ENCODE data around the gene RPL5.
"Not testable (repeated sequence)": the region's sequence is repeated elsewhere in the genome, so short reads cannot be mapped to it uniquely, and the experiment has no call there.

The RPL5 gene

DNA sequence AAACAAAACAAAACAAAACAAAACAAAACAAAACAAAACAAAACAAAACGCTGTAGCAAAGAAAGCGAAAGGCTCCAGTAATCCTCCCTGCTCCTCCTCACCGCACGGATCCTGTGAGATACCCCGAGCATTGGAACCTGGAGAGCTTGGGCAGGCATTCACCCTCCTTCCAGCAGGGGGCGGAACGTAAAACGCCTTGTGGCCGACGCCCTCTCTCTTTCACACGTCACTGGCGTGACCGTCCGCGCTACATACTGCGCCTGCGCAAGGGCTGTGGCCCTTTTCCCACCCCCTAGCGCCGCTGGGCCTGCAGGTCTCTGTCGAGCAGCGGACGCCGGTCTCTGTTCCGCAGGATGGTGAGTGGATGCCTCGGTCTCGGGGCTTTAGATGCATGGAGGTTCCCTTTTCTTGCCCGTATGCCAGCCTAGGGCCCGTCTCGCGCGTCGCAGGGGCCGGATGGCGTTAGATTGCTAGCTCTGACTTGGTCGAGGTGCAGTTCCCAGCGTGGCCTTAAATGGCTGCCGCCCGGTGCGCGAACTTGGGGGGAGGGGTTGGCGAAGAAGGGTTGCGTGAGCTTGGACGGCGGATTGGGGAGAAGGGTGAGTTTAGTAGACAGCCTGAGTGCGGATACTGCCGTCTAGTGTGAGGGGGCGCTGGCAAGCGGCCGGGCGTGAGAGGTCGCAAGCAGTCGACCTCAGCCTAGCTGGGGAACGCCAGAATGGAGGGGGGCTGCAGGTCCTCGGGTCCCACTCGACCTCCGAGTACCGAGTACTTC, at the start of gene RPL5:
Gene RPL5 (plus strand): TSS at position 279 of the 775 bp plus-strand sequence. CDS start 75 bp downstream, at position 354.
- DNase-seq = peak; percentile 94

- DNase-seq = not testable (repeated sequence)
Measured at GRCh38 chr1:92783550-92783949, 48.3 kb upstream of the RPL5 start.

- no peak for DNase-seq
Measured at GRCh38 chr1:92784021-92784638, 47.7 kb upstream of the RPL5 start.

DNA sequence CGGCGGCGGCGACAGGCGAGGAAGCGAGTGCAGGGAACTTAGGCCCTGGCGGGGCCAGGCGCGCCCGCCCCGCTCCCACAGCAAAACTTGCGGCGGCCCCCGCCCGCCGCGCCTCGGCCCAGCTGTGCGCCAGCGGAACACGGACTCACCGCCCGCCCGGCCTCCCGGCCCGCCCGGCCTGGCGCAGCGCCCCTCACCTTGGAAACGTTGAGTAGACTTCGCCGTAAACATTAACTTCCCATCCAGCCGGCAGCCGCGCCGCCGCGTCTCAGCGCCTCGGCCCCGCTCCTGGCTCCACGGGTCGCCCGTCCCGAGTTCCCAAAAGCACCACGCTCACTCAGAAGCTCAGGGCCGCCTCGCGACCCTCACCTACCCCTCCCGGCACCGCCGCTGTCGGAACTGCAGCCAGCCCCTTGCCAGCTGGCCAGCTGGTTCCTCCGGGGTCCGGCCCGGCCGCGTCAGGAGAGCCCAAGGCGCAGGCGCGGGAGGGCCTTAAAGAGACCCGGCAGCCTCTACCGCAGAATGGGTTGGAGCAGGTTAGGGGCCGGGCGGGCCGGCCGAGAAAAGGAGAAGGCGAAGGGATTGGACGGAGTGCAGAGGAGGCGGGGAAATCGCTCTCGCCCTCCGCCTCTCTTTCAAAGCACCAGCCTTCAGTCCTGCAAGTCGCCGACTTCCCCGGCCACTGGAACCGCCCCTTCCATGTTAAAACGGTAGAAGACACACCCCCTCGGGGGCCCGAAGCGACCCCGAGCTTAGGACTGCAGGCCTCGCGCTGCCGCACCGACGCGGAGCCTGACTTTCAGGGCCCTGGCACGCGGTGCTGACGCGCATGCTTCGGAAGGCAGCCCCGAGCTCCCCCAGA, 47.0 kb upstream of the RPL5 start, which contains the start of gene EVI5:
Gene EVI5 (minus strand): TSS at position 470 of the 862 bp plus-strand sequence. CDS start 48,562 bp downstream, outside the sequence.
- peak; percentile 90 for DNase-seq

DNA sequence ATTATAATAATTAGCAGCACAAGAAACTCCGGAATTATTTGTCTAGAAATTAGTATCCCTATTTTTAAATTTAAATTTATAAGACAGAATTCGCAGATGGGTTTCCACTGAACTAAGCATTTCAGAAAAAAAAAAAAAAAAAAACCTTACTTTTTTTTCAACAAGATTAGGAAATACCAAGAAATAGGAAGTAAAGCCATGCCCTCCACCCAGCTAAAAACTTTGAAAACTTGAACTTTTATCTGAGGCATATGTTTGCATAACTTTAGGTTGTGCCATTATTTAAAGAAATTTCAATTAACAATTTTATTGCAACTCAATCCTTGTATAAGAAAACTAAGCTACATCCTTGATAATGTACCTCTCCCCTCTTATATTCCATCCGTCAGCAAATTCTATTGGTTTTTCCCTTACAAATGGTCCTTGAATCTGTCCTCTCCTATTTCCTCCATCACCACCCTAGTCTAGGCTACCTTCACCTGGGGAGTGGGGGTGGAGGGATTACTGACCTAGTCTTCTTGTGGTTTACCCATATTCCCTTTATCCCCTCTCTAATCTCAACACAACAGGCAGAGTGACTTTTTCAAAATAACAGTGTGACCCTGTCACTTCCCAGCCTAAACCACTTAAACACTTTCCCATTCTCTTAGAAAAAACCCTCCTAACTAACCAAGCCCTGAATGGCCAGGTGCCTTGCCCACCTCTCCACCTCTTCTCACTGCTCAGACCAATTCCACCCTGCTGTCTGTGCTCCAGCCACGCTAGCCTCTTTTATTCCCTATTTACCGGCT, 45.5 kb upstream of the RPL5 start:
- no peak for DNase-seq

- no peak for DNase-seq
Measured at GRCh38 chr1:92790081-92790480, 41.8 kb upstream of the RPL5 start.

DNA sequence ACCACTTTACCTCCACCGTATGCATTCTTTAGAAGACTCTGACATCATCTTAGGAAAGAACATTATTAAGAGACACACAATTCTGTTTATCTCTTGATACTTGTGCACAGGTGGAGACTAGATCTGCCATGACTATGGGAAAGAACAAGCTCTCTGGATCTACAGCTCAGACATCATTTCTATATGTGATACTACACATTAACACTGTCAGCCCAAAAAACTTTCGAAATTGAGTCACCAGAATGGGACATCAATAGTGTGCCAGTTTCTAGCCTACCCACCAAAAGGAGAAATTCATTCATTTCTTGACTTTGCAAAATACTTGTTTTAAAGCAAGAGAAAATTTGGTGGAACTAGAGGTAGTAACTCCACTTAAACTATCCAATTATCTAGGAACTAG, 41.0 kb upstream of the RPL5 start:
- DNase-seq = no peak

DNA sequence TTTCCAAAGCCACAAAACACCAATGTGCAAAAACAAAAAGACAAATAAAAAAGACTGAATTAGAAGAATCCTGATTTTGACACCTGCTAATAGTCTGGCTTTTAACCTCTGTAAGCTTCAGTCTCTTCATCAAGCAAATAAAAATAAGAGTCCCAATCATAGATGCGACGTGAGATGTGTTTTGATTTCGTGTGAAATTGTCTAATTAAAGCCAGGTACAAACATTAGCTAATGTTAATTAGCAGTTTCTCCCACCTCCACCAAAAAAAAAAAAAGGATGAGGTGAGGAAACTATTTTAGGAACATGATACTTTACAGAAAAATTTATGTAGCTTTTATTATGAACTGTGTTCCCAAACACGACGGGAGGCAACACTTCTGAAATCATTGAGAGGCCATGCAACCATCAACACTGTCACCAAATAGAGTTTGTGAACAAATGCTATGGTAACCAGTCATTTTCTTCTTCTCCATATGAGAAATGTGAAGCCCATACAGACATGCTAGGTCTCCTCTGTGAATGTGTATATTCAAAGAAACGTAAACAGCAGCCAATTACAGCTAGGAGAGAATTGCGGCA, 40.3 kb upstream of the RPL5 start:
- no peak for DNase-seq

DNA sequence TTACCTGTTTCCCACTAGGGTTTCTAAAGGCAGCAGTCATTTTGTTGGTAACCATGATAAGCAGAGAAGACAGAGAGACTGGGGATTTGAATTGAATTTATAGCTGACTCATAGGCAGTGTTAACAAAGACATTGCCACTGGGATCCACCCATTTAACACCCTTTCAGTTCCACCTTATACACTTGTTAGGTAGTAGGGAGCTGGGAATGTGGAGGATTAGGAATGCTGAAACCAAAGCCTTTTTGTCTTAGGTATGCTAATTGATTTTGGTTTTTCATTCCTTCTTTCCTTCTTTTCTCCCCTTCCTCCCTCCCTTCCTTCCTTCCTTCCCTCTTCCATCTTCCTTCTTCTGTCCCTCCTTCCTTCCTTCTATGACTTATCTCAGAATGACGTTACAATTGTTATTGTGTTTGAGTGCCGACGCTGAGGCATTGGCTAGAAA, 39.5 kb upstream of the RPL5 start:
- DNase-seq = peak; percentile 50

- no peak for DNase-seq
Measured at GRCh38 chr1:92795166-92795565, 36.7 kb upstream of the RPL5 start.

- no peak for DNase-seq
Measured at GRCh38 chr1:92797297-92797696, 34.5 kb upstream of the RPL5 start.

DNA sequence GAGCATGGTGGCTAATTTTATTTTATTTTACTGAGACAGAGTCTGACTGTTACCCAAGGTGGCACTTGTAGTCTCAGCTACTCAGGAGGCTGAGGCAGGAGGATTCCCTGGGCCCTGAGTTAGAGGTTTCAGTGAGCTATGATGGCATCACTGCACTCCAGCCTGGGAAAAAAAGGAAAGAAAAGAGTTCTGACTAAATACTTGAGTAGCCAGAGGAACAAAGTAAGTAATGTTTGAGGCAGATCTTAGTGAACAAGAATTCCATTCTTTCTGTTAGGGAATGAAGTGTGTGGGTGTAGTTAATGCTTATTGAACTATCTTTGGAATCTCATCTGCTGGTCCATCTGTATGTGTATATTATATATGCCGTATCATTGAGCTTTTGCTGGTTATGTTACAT, 33.9 kb upstream of the RPL5 start:
- DNase-seq = no peak

DNA sequence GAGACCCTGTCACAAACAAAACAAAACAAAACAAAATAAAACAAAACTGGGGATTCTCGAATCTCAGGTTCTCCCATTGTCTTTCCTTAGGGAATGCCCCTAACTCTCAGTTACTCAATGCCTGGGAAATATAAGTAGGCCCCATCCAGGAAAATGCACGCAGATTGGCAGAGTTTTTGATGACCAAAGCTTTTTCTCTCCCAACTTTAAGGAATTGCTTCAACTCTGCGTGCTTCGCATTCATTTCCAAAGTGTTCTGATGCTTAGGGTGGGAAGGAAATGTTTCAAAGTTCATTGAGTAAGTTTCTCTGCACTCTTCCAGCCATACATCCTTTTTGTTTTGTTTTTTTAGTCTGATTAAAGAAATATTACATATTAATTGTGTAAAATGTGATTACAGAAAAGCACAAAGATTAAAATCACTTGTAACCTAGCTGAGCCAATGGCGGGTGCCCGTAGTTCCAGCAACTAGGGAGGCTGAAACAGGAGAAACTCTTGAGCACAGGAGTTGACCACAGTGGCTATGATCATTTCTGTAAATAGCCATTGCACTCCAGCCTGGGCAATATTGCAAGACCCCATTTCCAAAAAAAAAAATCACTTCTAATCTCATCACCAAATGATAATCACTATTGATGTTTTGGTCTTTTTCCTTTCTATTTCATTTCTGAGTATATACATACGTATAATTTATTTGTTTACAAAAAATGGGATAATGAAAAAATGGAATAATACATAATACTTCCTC, 28.5 kb upstream of the RPL5 start:
- no peak for DNase-seq

DNA sequence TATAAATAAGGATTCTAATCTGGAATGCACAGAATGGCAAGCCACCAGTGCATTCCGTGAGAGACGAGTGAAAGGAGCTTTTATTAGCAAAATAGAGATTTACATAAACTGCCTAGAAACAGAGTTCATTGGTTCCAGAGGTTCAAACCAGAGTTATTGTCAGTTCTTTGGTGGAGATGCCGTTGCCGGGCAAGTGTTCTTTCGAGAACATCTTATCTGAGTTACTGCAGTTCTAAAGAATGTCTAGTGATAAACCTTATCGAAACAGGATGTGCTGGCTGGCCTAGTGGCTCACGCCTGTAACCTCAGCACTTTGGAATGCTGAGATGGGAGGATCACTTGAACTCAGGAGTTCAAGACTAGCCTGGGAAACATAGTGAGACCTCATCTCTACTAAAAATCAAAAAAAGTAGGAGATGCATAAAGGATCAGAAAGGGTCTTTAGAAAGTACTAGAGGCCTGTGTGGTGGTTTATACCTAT, 27.1 kb upstream of the RPL5 start:
- DNase-seq = no peak

DNA sequence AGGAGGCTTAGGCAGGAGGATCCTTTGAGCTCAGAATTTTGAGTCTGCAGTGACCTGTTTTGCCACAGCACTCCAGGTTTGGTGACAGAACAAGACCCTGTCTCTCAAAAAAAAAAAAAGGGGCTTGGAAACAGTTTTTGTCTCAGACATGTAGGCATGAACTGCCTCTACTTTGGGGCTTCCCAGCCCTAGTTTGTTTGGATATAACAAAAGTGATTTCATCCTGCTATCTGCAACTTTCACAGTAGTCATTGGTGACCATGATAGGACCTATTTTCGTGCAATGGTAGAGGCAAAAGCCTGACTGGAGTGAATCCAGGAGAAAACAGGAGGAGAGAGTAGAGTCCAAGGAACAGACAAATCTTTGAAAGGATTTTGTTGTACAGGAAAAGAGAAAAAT, 26.6 kb upstream of the RPL5 start:
- no peak for DNase-seq

DNA sequence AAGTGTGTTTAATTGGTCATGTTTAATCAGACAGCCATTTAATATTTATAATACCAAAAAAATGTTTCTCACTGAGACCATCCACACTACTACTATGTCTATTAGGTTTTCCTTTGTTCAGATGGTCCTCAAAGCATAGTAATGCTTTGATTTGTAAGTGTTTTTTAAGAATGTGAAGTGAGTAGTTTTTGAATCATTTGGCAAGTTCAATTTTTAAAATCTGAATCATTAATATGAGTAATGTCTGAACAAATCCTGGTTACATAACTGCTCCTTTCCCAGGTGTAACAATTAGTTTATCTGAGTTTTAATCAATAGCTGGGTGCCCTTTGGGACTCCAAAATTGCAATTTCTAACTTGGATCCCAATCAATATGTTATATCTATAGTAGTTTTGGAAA, 23.5 kb upstream of the RPL5 start:
- DNase-seq = no peak

DNA sequence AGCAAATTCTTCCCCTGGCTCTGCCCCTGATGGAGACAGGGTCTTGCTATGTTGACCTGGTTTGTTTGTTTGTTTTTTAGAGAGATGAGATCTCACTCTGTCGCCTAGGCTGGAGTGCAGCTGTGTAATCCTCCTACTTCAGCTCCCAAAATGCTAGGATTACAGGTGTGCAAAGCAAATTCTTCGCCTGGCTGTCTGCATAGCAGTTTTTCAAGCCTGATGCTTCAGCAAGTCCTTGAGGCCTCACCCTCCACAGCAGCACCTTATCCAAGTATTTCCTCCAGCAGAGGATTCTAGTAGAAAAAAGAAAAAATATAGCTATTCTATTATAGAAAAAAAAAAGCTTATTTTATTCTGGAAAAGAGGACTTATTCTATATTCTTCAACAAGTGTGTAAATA, 15.1 kb upstream of the RPL5 start:
- no peak for DNase-seq

- DNase-seq = no peak
Measured at GRCh38 chr1:92817137-92817697, 14.6 kb upstream of the RPL5 start.

DNA sequence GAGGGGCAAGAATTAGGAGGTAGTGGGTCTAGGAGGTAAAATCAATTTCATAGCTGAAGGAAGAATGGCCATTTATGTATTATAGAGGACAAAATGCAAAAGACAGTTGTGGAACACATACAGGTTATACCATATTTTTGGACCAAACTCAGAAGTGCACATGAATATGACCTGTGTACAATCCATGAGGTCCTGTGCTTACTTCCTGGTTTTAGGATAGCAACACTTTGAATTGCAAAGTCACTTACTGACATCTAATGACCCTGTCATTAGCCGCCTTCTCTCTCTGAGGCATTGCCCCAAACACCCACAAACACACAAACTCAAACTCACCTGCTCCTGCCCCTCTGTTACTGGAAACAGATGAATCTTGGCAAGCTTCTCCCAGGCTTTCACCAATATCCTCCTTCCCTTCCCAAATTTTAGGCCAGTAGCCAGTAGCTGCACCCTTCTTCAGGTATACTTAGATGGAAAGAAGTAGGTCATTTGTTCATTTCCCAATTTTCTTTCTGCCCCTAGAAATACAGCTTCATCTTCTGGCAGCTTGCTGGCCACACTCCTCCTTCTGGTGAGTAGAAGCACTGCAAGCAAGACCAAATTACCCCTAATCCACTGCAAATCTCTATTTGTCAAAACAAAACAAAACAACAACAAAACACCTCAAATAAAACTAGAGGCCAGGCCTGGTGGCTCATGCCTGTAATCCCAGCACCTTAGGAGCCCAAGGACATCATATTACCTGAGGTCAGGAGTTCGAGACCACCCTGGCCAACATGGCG, 13.7 kb upstream of the RPL5 start:
- no peak for DNase-seq

- no peak for DNase-seq
Measured at GRCh38 chr1:92820024-92820423, 11.8 kb upstream of the RPL5 start.
